HG03108 (cell line): ENCODE results near the gene STARD4.

Source experiments
- ATAC-seq: cut with Tn5 transposase; IDR thresholded peaks from one replicate; pipeline ENCODE4 v1.9.1; 2021; ENCODE audit warnings: moderate library complexity; ENCODE audit not compliant: unreplicated experiment

Gene STARD4

GRCh38 chr5:111512375-111513130 lies at the start of gene STARD4:
Gene STARD4, minus strand, starts transcription at chr5:111512535. Its CDS starts 5,102 bp downstream, at chr5:111507433.
- ATAC-seq, result peak; percentile 95

- no peak for ATAC-seq
Observed at GRCh38 chr5:111559680-111560079, 47.3 kb upstream of the STARD4 start.

DNA sequence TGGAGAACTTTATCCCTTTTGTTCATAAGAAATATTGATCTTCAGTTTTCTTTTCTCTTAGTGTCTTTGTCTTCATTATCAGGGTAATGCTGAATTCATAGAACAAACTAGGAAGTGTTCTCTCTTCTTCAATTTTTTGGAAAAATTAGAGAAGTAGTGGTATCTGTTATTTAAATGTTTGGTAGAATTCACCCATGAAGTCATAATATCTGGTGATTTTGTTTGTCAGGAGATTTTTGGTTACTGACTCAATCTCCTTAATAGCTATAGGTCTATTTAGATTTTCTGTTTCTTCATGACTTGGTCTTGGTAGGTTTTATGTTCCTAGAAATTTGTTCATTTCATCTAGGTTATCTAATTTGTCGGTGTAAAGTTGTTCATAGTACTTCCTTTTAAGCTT lies 45.4 kb upstream of the STARD4 start:
- no peak for ATAC-seq

- no peak for ATAC-seq
Observed at GRCh38 chr5:111557111-111557510, 44.8 kb upstream of the STARD4 start.

GRCh38 chr5:111556501-111556900 lies 44.2 kb upstream of the STARD4 start:
- ATAC-seq, result no peak

- ATAC-seq, result no peak
Observed at GRCh38 chr5:111555760-111556159, 43.4 kb upstream of the STARD4 start.

DNA sequence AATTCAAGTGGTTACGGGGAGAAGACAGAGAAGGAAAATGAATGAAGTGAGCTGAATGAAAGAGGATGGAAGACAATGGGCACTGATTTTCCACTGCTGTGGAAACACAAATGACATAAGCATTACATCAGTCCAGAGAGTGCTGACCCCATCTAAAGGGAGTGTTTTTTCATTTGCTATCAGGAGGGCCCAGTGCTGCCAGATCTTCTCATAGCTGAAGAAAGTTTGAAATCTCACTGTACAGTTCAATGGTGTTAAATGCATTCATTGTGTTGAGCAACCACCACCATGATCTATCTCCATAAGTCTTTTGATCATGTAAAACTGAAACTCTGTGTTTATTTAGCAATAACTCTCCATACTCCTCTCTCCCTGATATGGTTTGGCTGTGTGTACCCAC lies 41.5 kb upstream of the STARD4 start:
- ATAC-seq, result no peak

GRCh38 chr5:111552896-111553295 lies 40.6 kb upstream of the STARD4 start:
- ATAC-seq, result no peak

DNA sequence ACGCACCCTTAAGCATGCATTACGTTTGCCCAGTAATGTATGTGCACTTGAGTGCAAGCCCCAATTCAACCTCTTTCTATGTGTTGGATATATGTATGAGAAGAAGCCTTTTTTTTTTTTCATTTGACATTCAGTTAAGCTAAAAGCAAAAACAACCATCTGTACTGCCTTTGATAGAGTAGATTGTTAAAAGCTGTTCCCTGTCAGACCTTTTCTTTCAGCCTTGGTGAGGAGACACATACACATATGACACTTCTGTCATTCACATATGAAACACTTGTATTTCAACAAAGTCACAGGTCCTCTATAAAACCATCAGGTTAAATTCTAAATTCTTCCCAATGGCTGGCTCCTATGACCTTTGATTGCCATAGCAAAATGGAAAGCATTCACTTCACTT lies 40.2 kb upstream of the STARD4 start:
- ATAC-seq, result no peak

DNA sequence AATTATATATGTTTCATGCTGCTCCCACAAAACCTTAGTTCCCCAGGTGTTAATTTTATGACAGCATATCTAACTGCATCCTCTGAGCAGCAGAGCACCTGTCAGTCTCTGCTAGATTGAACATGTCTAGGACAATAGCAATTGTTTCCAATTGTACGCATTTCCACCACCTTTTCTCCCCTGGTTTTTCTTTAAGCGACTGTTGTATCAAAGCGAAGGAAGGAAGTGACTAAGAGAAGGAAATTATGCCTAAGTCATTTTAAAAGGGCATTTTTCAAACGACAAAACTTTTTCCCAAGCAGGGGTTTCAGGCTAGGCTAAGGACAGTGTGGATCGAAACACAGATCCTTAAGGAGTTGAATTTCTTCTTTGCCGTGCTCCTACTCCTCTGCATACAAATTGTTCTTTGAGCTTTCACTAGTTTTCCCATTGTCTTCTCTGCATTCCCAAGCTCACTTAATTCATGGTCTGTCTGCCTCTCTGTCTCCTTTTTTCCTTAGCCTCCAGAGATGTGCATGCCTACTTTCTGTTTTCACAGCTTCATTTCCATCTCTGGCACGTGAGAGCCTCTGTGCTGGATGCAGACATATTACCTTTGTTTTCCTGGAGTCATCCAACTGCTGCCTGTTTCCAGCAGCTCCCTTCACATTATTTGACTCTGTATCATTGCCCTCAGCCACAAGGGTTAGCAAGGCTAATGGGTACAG lies 39.4 kb upstream of the STARD4 start:
- no peak for ATAC-seq

DNA sequence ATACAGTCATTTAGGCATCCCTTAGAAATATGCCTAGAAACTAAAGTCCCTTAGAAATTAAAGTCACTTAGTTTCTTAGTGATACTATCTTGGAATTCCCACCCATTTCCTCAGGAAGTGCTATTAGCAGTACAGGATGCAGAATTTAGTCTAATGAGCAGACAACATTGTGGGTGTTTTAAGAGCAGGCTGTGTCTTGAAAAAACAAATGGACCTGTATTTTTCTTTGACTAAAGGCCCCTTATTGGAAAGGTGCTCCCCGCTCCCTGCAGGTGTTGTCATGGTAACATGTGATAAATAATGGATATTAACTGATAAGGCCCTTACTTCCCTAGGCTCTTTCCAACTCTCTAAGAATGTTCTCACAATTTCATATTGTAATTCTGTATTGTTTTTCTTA lies 38.8 kb upstream of the STARD4 start:
- ATAC-seq, result no peak

DNA sequence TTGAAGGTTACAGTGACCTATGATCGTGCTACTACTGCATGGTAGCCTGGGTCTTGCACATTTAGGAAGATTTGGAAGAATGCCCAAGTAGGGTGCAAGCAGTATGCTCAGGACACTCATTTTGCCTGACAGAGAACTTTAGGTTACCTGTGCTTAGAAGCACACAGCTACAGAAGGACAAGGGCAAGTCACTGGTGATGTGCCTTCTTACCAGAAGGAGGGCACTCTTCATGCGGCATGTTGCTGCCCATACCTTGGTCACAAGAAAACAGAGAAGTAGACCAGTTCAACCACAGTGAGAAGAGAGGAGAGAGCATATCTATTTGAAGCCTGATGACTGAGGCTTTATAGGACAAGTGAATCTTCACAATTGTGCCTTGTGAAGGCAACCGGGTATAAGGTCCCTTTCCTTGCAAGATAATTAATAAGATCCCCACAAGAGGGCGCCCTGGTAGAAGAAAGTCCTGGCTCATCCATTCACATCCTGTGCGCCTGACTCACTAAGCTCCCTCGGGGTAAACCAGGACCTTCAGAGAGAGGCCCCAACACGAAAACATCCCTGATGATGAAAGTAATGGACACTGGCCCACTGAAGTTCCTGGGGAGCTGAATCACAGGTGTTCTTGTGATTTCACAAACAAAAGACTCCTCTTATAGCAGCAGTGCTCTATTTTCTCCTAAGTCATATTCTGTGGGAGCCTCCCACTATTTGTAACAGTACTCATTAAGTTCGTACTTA lies 38.1 kb upstream of the STARD4 start:
- ATAC-seq, result peak; percentile 68

DNA sequence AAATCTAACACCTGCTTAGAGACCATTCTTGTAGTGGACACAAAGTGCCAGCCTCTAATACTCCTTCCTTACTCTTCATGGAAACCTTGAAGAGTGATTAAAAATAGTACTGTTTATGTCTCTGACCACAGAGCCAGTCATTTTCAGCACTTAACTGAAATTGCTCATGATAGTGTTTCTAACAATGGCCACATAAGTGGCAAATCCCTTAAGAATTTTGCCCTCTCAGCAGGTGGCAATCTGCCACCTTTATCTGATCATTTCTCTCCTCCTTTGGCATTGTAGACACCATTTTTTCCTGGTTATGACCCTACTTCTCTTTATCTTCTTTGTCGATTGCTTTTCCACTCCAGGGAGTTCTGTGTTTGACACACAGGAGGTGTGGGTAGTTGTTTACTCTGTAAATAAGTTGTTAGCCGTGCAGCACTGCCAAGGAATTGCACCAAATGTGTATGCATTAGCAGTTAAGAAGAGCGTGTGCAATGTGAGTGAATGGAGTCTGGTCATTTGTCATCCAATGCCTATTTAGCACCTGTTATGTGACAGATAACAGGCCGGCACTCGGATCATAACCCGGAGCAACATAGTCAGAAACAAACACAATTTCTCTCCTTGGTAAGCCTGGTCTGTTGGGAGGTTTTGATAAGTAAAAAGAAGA lies 36.8 kb upstream of the STARD4 start:
- ATAC-seq, result no peak

DNA sequence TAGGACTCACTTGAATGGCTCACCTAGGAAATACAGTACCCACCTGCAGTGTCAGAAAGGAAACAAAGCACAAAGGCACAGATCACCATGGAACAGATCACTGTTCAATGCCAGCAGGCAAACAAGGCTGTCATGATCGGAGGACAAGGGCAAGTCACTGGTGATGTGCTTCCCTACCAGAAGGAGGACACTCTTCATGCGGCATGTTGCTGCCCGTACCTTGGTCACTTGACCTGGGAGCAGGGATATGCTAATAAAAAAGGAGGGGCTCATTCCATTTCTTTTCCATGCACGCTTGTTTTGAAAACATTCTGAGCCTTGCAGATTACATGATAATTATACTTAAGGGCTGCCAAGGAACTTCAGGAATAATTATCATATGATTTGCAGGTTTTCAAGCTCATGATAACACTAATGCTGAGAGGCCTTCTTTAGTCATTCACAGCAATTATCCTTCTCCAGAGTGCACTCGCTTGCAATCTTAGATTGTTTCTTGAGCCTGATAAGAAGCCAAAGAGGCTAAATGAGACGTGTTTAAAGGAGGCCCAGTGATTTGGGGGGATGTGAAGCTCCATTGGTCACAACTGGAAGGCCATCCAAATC lies 36.1 kb upstream of the STARD4 start:
- ATAC-seq, result no peak

- ATAC-seq, result no peak
Observed at GRCh38 chr5:111545031-111545430, 32.7 kb upstream of the STARD4 start.

DNA sequence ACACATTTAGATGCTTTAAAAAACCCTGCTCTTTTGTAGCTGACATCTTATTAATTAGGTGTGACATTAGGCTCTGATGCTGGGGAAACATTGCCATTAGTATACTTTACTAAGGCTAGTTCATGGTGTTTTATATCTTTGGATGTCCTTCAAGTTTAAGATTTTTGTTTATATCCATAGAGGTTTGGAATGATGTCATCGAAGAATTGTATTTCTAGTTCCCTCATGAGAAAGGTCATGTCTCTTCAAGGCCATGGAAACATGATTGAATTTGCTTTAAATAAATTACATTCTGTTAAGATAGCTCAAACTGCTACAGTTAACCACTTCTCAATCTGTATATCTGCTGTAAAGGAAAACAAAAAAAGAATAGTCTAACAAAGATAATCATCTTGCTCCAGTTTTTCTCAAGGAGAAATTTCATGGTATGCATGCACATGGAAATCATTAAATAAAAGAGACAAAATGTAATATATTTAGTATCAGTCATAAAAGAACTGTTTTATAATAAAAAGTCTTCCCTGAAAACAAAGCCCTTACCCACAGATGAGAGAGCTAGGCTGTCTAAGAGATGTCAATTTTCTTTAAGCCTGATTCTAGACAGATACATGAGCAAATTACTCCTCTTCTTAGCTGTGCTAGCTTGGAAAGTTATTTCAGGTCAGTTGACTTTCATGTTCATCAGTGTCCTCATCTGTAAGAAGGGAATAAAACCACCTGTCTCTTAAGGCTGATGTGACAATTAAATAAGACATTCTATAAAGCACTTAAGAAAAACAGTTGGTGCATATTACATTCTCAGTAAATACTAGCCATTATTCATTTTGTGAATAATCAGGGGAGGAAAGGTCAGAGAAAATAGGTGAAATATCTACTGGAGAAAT lies 25.0 kb upstream of the STARD4 start:
- no peak for ATAC-seq

DNA sequence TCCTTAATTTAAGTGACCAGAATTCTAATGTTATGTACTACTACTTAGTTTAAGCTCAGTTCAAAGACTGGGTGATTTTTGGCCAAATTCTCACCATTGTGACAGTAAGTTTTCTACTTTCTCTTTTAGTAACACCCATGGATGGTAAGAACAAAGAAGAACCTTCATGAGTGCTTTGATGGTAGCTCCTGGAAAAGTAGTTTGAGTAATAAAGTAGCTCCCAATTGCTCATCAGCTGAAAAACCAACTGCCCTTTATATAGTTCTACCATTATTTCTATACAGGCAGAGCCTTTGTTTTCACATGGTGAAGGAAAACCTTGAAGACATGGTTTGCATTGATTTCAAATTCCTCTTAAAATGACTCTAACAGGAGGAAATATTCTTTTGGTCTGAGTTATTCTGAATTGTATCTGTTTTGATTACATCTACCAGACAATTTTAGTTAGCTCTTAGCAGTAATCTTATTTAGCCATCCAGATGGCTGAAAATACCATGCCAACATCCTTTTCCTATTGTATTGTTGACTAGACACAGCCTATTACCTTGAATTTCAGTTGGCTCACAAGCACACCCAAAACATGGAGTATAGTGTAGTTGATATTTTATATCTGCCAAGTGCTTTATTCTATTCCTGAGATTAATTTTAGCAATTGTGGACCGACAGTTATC lies 23.7 kb upstream of the STARD4 start:
- ATAC-seq, result no peak

DNA sequence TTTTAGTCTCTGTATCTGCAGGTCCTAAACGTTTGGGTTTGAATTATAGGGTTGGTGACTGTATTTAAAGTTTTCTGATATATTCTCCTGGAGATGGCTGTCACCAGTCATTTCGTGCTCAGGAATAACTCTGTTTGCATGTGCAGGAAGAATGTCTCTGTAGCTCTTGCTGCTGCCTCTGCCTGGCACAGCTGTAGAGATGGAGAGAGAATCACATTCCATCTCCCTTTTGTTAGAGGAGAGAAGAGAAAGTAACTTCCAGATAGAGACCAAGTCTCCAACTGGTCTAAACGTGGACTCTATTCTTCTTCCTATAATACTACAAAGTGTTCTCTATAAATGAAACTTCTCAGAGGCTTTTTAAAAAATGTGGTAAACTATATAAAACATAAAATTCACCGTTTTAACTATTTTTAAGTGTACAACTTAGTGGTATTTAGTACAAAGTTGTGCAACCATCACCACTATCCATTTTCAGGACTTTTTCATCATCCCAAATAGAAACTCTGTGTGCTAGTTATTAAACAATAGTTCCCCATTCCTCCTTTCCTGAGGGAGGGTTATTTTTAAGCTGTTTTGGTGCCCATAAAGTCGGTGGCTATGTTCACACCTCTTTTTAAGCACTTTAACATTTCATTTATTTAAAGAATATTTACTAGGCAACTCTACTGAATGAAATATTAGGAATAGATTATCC lies 20.7 kb upstream of the STARD4 start:
- no peak for ATAC-seq

- peak; percentile 85 for ATAC-seq
Observed at GRCh38 chr5:111530298-111530740, 18.0 kb upstream of the STARD4 start.
